Suprapubic skin (tissue), 4 donors: ENCODE measurements around the gene CD164.

Experiments
- CTCF ChIP-seq, 2 donors: fragments of 200-600 bp in 1 of 2; fragments of 450-650 bp in 1 of 2; sonication (generic) in 1 of 2; IDR thresholded peaks; one replicate each; pipeline ENCODE4 v1.5.1; 2016 to 2019; ENCODE audit warnings: antibody characterized with exemption in 2 of 2, mild to moderate bottlenecking in 1 of 2, moderate library complexity in 1 of 2
- POLR2A ChIP-seq, 2 donors: fragments of 450-650 bp; IDR thresholded peaks; one replicate each; pipeline ENCODE4 v1.6.1; 2017; ENCODE audit warnings: antibody characterized with exemption in 2 of 2, mild to moderate bottlenecking in 2 of 2, moderate library complexity in 2 of 2
- POLR2AphosphoS5 ChIP-seq, 3 donors: sonication (generic); formaldehyde crosslinking; IDR thresholded peaks; one replicate each; pipeline ENCODE4 v1.6.1; 2017; ENCODE audit warnings: antibody characterized with exemption in 3 of 3

GRCh38 chr6:109330263-109330662 is 52.0 kb downstream of the CD164 start:
- TF ChIP-seq CTCF (IDR thresholded peaks at IDR 0.05) (no peak), POLR2AphosphoS5 (IDR thresholded peaks at IDR 0.05) (no peak), POLR2A (IDR thresholded peaks at IDR 0.05) (no peak)
